HepG2 (cell line): ENCODE results near the gene SLC6A12.

Experiments
- FOXP1 ChIP-seq, 2 experiments: fragments of 450-650 bp in 1 of 2; IDR thresholded peaks; 2 replicates each; pipeline ENCODE4 v1.6.1; 2017 to 2018; ENCODE audit warnings: antibody characterized with exemption in 1 of 2
- ONECUT2 ChIP-seq: sonication (generic); formaldehyde crosslinking; IDR thresholded peaks from 2 replicates; pipeline ENCODE4 v1.4.0; 2020; ENCODE audit warnings: missing genetic modification reagents
- SP2 ChIP-seq: sonication (generic); formaldehyde crosslinking; IDR thresholded peaks from 2 replicates; pipeline ENCODE4 v1.5.1; 2020; ENCODE audit warnings: mild to moderate bottlenecking, missing genetic modification reagents
- ZNF550 ChIP-seq: sonication (generic); formaldehyde crosslinking; IDR thresholded peaks from 2 replicates; pipeline ENCODE4 v1.4.0; 2020; ENCODE audit warnings: mild to moderate bottlenecking, missing genetic modification reagents, borderline replicate concordance
- TF ChIP-seq, protein P1 (sequence below): fragments of 450-650 bp; IDR thresholded peaks from 2 replicates; pipeline ENCODE4 v1.6.1; 2016

DNA sequence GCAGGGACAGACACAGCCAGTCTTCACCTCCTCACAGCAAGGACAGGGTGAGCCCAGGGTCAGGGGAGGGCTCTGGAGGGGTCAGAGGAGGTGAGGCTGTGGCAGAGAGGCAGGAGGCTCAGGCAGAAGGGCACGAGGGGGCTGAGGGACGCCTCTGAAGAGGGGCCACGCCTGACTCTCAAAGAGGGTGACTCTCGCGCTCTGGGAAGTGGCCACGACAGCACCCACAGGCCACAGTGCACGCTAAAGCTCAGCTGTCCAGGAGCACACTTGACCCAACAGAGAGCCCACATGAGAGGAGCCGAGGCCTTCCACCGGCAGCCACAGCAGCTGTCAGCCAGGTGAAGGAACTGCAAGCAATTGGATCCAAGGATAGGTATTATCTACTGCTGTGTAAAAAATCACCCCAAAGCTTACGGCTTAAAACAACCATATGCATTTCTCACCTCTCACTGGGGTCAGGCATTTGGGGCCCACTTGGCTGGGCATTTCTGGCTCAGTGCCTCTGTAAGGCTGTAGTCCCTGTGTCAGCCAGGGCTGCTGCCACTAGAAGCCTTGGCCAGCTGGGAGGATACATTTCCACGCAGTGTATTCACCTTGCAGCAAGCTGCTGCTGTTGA is 27.8 kb downstream of the SLC6A12 start:
- TF ChIP-seq, protein P1, sequence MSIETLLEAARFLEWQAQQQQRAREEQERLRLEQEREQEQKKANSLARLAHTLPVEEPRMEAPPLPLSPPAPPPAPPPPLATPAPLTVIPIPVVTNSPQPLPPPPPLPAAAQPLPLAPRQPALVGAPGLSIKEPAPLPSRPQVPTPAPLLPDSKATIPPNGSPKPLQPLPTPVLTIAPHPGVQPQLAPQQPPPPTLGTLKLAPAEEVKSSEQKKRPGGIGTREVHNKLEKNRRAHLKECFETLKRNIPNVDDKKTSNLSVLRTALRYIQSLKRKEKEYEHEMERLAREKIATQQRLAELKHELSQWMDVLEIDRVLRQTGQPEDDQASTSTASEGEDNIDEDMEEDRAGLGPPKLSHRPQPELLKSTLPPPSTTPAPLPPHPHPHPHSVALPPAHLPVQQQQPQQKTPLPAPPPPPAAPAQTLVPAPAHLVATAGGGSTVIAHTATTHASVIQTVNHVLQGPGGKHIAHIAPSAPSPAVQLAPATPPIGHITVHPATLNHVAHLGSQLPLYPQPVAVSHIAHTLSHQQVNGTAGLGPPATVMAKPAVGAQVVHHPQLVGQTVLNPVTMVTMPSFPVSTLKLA, result no peak
- TF ChIP-seq SP2 (CRISPR knock-in tag) (no peak), ZNF550 (CRISPR knock-in tag) (no peak), FOXP1 (IDR thresholded peaks at IDR 0.05) (no peak), FOXP1 (CRISPR knock-in tag; IDR thresholded peaks at IDR 0.05) (no peak), ONECUT2 (CRISPR knock-in tag) (no peak)
